ENCODE data around the gene HECTD4. TPM values are rescaled to one million over a fixed set of nuclear protein-coding genes. Genes with fewer than 3 reads are reported as not detected.

HECTD4 gene
- total and polyA plus RNA-seq, 9 of the 15 experiments (the other 6 are each of a cell fraction or from before 2014, with no cell fraction given), result 3.5 to 33.3 (median 13.5) TPM

GRCh38 chr12:112350593-112351592 lies 31.3 kb downstream of the HECTD4 start (continued):
- TF ChIP-seq HBP1 (CRISPR knock-in tag; IDR thresholded peaks at IDR 0.05), result peak; percentile 72; the same call in 1 of the 2 replicates
- peak; percentile 97 for TF ChIP-seq SOX6 (IDR thresholded peaks at IDR 0.05)
- peak; percentile 74; the same call in 1 of the 2 replicates for TF ChIP-seq ZNF274 (IDR thresholded peaks at IDR 0.05; ENCODE audit: borderline replicate concordance, low read depth, low read length)
- TF ChIP-seq SLC30A9 (CRISPR knock-in tag; IDR thresholded peaks at IDR 0.05), result no peak
- TF ChIP-seq SP1 (CRISPR knock-in tag; IDR thresholded peaks at IDR 0.05), result peak; percentile 76
- TF ChIP-seq EP300 (IDR thresholded peaks at IDR 0.05; ENCODE audit: low read length), result peak; percentile 98
- no peak for TF ChIP-seq ZBTB33 (CRISPR knock-in tag; IDR thresholded peaks at IDR 0.05)
- TF ChIP-seq FOXP1 (CRISPR knock-in tag; IDR thresholded peaks at IDR 0.05), result no peak
- TF ChIP-seq ETS1 (conservative IDR thresholded peaks at IDR 0.05; ENCODE audit: control insufficient read depth, low read depth, low read length), result no peak
- peak; percentile 75; the same call in 1 of the 2 replicates for TF ChIP-seq PYGO2 (tag; IDR thresholded peaks at IDR 0.05)
- TF ChIP-seq ARNT (IDR thresholded peaks at IDR 0.05), result peak; percentile 66 to 93; a peak in 2 of 4 replicates
- TF ChIP-seq THRB (CRISPR knock-in tag; conservative IDR thresholded peaks at IDR 0.05), result 0 out of 2 replicates have a peak, but pooled peaks have one; percentile 39
- TF ChIP-seq MCM7 (IDR thresholded peaks at IDR 0.05), result no peak
- TF ChIP-seq ZKSCAN8 (CRISPR knock-in tag; IDR thresholded peaks at IDR 0.05), result peak; percentile 81
- peak; percentile 97 for TF ChIP-seq SMARCC2 (IDR thresholded peaks at IDR 0.05; ENCODE audit: low read depth)
- TF ChIP-seq ARID2 (IDR thresholded peaks at IDR 0.05), result no peak
- TF ChIP-seq CREB3L1 (IDR thresholded peaks at IDR 0.05; ENCODE audit: borderline replicate concordance, low read depth), result no peak; the same call in 1 of the 2 replicates
- peak; percentile 87 for TF ChIP-seq MYNN (IDR thresholded peaks at IDR 0.05)
- TF ChIP-seq MYNN (CRISPR knock-in tag; IDR thresholded peaks at IDR 0.05), result no peak
- peak; percentile 83 for TF ChIP-seq NCOA1 (IDR thresholded peaks at IDR 0.05; ENCODE audit: low read depth)
- peak; percentile 96 for TF ChIP-seq LCOR (CRISPR knock-in tag; IDR thresholded peaks at IDR 0.05)

Data from K562 (cell line).